LNCaP clone FGC (cell line): ENCODE data around the gene DNM3.

ENCODE experiments used
- DNase-seq: peaks from one replicate; pipeline ENCODE4 v3.0.0-alpha.2; 2011; ENCODE audit warnings: low read depth
- H3K4me3 ChIP-seq: 2 replicates; pipeline ENCODE4 v1.5.1; 2011; ENCODE audit warnings: mild to moderate bottlenecking, low read depth, low read length, control low read depth
- TF ChIP-seq, protein P1 (sequence below): IDR thresholded peaks from 2 replicates; pipeline ENCODE4 v1.5.1; 2012; ENCODE audit warnings: mild to moderate bottlenecking; ENCODE audit not compliant: control insufficient read depth, insufficient read depth; ENCODE audit errors: extremely low read depth

Gene DNM3

DNA sequence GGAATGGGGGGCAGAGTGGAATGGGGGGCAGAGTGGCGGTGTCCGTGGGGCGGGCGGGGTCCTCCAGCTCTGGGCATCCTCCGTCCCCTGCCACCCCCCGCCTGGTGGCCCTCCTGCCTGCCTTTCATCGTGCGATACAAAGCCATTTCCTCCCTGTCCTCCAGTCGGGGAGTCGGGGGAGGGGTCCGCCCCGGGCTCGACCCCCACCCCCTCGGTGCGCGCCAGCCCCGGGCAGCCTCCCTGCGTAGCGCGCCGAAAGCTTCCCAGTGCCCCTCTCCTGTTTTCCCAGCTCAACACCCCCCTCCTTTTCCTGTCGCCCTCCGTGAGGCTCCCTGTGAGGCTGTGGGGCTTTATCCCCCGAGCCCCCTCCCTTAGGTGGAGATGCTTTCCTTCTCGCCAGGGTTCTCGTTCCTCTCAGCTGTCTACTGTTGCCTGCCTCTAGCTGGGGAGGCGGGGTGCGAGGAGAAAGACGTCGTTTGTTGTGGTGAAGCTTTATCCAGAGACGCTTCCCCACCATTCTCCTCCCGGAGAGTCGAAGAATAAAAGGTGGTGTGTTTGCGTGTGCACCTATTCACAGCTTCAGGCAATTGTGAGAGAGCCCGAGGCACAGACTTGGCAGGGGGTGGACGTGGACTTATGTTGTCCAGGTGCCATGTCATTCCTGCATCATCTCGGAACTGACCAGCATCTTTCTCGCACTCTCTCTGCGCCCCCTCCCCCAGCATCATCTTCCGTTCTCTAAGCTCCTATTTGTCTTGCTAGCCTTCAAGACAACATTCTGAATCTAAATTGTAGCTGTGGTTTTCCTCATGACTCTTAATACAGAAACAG is 848 bp downstream of the DNM3 start:
- H3K4me3 ChIP-seq, result peak overlapping the region; percentile 53
- DNase-seq, result no peak
- TF ChIP-seq, protein P1, sequence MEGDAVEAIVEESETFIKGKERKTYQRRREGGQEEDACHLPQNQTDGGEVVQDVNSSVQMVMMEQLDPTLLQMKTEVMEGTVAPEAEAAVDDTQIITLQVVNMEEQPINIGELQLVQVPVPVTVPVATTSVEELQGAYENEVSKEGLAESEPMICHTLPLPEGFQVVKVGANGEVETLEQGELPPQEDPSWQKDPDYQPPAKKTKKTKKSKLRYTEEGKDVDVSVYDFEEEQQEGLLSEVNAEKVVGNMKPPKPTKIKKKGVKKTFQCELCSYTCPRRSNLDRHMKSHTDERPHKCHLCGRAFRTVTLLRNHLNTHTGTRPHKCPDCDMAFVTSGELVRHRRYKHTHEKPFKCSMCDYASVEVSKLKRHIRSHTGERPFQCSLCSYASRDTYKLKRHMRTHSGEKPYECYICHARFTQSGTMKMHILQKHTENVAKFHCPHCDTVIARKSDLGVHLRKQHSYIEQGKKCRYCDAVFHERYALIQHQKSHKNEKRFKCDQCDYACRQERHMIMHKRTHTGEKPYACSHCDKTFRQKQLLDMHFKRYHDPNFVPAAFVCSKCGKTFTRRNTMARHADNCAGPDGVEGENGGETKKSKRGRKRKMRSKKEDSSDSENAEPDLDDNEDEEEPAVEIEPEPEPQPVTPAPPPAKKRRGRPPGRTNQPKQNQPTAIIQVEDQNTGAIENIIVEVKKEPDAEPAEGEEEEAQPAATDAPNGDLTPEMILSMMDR, result no peak

DNA sequence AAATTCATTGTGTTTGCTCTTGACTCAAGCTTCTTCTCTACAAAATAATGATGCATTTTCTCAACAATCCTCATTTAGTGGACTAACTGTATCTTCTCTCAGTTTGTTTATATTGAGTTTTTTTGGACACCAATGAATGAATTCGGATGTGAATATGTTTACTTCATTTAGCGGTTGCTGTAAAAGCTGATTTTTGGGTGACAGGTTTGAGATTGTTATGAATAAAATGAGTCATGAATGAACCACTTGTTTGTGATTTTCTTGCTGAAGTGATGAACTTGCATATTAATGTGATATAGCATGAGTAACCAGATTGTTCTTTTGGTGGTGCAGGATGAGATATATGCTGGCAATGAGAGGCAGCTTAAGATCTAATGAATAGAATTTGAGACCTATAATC is 3.1 kb downstream of the DNM3 start:
- no peak overlapping the region for H3K4me3 ChIP-seq
- DNase-seq, result no peak
- TF ChIP-seq, protein P1, result no peak

DNA sequence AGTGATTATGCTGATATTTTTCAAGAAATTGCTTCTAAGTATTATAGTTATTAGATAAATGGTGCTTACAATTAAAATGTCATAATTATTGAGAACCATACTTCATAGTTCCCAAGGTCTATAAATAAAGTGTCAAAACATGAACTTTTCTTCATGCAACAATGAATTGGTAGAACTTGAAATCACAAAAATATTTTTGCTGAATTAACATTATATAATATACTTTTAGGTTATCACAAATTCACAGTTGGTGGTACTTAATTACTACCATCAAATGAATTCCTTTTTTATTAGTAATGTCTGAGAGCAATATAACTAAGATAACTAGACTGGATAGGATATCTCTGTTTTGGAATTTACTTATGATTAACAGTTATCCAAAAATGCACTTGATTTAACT is 4.7 kb downstream of the DNM3 start:
- TF ChIP-seq, protein P1, result no peak
- DNase-seq, result no peak
- no peak overlapping the region for H3K4me3 ChIP-seq

DNA sequence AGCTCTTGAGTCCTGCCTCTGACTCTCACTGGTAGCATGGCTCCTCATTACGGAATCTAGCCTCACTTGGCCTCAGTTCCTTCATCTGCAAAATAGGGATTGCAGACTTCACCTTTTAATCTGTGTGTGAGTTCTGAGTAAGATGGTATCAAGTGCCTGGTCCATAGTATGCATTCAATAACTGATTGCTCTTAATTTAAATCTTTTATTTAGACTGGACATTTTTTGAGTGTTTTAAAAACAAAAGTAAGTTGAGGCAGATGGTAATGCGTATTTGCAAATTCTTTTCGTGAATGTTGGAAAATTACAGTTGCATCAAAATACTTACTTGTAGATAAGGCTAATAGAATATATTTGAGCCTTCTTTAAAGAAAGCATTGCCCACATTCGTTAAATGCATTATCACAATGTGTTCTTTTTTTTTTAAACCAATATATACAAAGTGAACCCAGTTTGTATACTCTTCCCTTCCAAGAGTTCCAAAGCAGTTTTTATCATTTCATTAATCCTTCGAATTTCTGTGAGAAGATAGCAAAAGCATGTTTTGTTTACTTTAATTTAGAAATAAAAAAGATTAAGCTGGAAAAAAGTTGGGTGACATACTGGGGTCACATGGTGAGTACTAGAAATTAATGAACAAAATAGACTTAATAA is 8.1 kb downstream of the DNM3 start:
- no peak for DNase-seq
- no peak overlapping the region for H3K4me3 ChIP-seq
- TF ChIP-seq, protein P1, result no peak

DNA sequence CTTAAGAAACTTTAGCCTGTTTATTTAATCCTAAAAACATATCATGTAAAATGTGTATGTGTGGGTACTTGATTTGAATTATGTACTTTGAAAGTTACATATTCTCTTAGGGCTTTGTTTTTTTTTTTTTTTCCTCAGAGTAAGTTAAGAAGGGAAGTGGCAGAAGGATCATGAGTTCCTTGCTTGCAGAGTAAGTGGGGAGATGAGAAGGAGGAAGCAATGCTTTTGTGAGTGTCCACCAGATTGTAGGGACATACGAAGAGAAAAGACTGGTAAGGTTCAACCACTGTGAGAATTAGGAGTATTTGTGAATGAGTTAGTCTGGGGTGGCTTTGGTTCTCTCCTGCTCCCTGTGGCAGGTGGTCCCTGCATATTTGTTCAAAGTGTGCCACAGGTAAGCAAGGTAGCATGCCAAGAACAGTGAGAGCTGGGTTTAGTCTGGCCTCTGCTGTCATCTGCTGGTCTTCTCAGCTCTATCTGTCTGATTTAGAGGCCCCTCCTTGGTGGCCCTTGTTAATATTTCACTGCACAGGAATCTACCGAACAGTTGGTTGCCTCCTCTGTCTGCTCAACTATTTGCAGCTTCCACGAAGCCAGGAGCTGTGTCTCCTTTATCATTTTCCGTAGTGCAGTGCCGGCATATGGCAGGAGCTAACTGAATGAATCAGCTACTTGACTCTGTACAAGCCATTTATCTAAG is 9.5 kb downstream of the DNM3 start:
- TF ChIP-seq, protein P1, result 0 out of 2 replicates have a peak, but pooled peaks have one; percentile 7
- DNase-seq, result no peak
- H3K4me3 ChIP-seq, result no peak overlapping the region

DNA sequence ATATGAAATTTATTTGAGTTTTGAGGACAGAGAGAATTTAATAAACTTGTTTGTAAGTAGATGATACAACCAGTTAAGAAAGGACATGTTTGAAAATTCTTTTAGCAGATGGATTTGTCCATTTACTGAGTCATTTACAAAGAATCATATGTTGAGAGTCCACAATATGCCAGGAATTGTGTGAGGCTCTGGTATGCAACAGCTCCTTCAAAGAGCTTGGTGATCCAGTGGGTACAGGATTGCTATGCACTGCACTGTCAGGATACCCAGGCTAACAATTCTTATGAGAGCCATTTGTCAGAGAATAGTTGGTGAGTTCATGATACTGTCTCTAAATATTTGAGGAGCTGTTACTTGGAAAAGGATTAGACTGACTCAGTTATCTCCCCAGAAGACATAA is 11.0 kb downstream of the DNM3 start:
- no peak for DNase-seq
- TF ChIP-seq, protein P1, result no peak
- no peak overlapping the region for H3K4me3 ChIP-seq
